Neural progenitor cell (in vitro differentiated cells): ENCODE measurements around the gene OIP5.
"Not testable (repeated sequence)": the region's sequence is repeated elsewhere in the genome, so short reads cannot be mapped to it uniquely, and the experiment has no call there.

Source experiments
- EZH2 ChIP-seq: fragments of 200-600 bp; sonication (generic); IDR thresholded peaks from 2 replicates; pipeline ENCODE4 v1.6.1; 2017; ENCODE audit warnings: antibody characterized with exemption, mild to moderate bottlenecking, moderate library complexity
- TF ChIP-seq, protein P1 (sequence below): fragments of 200-600 bp; sonication (generic); IDR thresholded peaks from 2 replicates; pipeline ENCODE4 v1.5.1; 2017; ENCODE audit warnings: antibody characterized with exemption, mild to moderate bottlenecking

DNA sequence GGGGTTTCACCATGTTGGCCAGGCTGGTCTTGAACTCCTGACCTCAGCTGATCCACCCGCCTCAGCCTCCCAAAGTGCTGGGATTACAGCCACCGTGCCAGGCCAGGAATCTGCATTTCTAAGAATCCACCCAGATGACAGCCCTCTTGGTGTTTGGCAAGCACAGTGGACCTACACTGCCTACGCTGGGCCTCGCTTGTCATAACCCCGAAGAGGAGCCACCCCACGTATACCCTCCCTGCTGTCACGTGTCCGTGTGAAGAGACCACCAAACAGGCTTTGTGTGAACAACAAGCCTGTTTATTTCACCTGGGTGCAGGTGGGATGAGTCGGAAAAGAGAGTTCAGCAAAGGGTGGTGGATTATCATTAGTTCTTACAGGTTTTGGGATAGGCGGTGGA, 50.0 kb downstream of the OIP5 start:
- TF ChIP-seq, protein P1, sequence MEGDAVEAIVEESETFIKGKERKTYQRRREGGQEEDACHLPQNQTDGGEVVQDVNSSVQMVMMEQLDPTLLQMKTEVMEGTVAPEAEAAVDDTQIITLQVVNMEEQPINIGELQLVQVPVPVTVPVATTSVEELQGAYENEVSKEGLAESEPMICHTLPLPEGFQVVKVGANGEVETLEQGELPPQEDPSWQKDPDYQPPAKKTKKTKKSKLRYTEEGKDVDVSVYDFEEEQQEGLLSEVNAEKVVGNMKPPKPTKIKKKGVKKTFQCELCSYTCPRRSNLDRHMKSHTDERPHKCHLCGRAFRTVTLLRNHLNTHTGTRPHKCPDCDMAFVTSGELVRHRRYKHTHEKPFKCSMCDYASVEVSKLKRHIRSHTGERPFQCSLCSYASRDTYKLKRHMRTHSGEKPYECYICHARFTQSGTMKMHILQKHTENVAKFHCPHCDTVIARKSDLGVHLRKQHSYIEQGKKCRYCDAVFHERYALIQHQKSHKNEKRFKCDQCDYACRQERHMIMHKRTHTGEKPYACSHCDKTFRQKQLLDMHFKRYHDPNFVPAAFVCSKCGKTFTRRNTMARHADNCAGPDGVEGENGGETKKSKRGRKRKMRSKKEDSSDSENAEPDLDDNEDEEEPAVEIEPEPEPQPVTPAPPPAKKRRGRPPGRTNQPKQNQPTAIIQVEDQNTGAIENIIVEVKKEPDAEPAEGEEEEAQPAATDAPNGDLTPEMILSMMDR = not testable (repeated sequence)
- not testable (repeated sequence) for TF ChIP-seq EZH2
